GM13977 (cell line): Measurements from ENCODE around the gene EEF1A2.
A peak's percentile ranks its signal among the peaks of the same experiment; 100 is the strongest.

ENCODE experiments used
- DNase-seq: peaks from one replicate; pipeline ENCODE4 v3.0.0; 2012; ENCODE audit warnings: low spot score
- in situ Hi-C: fragments of 300-500 bp; cut with MboI; formaldehyde crosslinking; loops from one replicate; pipeline ENCODE4 v1.12.0; 2022; ENCODE audit warnings: low sequenced_read_pairs, low pct_unique_long_range_greater_than_20kb, mixed read lengths, inconsistent platforms; ENCODE audit not compliant: unreplicated experiment
- TF ChIP-seq, protein P1 (sequence below): IDR thresholded peaks from 2 replicates; pipeline ENCODE4 v1.5.1; 2012; ENCODE audit warnings: mild to moderate bottlenecking, control low read depth; ENCODE audit not compliant: insufficient read depth; ENCODE audit errors: extremely low read depth, missing control alignments

The EEF1A2 gene

GRCh38 chr20:63541371-63541770 is 42.5 kb upstream of the EEF1A2 start:
- TF ChIP-seq, protein P1, sequence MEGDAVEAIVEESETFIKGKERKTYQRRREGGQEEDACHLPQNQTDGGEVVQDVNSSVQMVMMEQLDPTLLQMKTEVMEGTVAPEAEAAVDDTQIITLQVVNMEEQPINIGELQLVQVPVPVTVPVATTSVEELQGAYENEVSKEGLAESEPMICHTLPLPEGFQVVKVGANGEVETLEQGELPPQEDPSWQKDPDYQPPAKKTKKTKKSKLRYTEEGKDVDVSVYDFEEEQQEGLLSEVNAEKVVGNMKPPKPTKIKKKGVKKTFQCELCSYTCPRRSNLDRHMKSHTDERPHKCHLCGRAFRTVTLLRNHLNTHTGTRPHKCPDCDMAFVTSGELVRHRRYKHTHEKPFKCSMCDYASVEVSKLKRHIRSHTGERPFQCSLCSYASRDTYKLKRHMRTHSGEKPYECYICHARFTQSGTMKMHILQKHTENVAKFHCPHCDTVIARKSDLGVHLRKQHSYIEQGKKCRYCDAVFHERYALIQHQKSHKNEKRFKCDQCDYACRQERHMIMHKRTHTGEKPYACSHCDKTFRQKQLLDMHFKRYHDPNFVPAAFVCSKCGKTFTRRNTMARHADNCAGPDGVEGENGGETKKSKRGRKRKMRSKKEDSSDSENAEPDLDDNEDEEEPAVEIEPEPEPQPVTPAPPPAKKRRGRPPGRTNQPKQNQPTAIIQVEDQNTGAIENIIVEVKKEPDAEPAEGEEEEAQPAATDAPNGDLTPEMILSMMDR = no peak
- in situ Hi-C loops = no loop called here
- DNase-seq = no peak

GRCh38 chr20:63540417-63541186 is 41.7 kb upstream of the EEF1A2 start:
- in situ Hi-C loops = no loop called here
- DNase-seq = no peak
- TF ChIP-seq, protein P1 = no peak

- DNase-seq = no peak
- in situ Hi-C loops = no loop called here
Measured at GRCh38 chr20:63539441-63540370, 40.8 kb upstream of the EEF1A2 start.

GRCh38 chr20:63539092-63539430 is 40.2 kb upstream of the EEF1A2 start:
- TF ChIP-seq, protein P1 = no peak
- in situ Hi-C loops = no loop called here
- no peak for DNase-seq

More at GRCh38 chr20:63539441-63540370, 40.8 kb upstream of the EEF1A2 start:
- TF ChIP-seq, protein P1 = no peak

- TF ChIP-seq, protein P1 = peak; percentile 22
- in situ Hi-C loops = no loop called here
- no peak for DNase-seq
Measured at GRCh38 chr20:63538204-63539091, 39.6 kb upstream of the EEF1A2 start.

DNA sequence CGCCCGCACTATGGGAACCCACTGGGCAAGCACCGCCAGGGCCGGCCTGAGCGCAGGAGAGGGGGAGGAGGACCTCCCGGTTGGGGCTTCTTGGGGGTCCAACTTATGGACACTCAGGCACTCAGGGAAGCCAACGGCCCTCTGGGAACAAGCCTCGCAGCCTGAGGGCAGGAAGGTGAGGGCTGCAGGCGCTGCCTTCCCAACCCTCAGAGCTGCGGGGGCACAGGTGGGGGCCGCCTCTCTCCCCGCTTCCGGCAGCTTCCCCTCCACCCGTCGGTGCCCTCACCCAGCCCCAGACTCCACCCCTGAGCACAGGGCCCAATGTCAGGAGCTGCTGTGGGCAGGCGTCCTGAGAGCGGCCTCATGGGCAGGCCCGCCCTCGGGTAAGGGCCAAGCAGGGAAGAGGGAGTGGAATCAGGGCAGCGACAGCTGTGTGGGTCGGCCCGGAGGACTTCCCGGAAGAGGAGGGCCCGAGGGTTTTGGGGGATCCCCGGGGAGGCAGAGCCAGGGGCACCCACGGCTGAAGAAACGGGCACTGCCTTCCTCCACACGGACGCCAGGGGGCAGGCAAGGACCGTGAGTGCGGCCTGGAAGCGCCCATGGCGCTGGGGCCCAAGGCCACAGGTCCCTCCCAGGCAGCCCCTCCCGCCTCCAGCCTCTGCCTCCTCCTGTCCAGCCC is 38.8 kb upstream of the EEF1A2 start:
- TF ChIP-seq, protein P1 = peak; percentile 98
- peak; percentile 100 for DNase-seq
- in situ Hi-C loops = no loop called here
